GM10248 (cell line): ENCODE measurements around the gene NFAT5.

Experiments
- CTCF ChIA-PET: fragments of 300-600 bp; sonication (Branson Sonifier 250); formaldehyde crosslinking; extraction: SDS; loops from one replicate; lab custom pipeline; 2021; ENCODE audit warnings: antibody characterized with exemption; lab: Yijun Ruan, JAX
- POLR2A ChIA-PET: fragments of 350-650 bp; sonication (Branson Sonifier 250); formaldehyde crosslinking; extraction: SDS; loops from one replicate; lab custom pipeline; 2020; ENCODE audit warnings: antibody characterized with exemption; lab: Yijun Ruan, JAX
- DNase-seq: peaks from one replicate; pipeline ENCODE4 v3.0.0; 2012; ENCODE audit errors: extremely low spot score
- TF ChIP-seq, protein P1 (sequence below): IDR thresholded peaks from 2 replicates; pipeline ENCODE4 v1.5.1; 2012; ENCODE audit warnings: mild to moderate bottlenecking, low read depth; ENCODE audit errors: extremely low read depth, missing control alignments, control extremely low read depth

The NFAT5 gene

DNA sequence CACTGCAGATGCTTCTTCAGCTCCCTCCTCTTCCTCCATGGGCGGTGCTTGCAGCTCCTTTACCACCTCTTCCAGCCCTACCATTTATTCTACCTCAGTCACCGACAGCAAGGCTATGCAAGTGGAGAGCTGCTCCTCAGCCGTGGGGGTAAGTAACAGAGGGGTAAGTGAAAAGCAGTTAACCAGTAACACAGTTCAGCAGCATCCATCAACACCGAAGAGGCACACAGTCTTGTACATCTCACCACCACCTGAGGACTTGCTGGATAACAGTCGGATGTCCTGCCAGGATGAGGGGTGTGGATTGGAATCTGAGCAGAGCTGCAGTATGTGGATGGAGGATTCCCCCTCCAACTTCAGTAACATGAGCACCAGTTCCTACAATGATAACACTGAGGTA lies 81.3 kb downstream of the NFAT5 start:
- POLR2A ChIA-PET, result no interaction called here
- DNase-seq, result no peak
- CTCF ChIA-PET, result interaction anchor here (1.2 kb wide), 1 partner anchor 36 kb away, joined by 3 read pairs; no protein-coding TSS in a partner anchor
- TF ChIP-seq, protein P1, sequence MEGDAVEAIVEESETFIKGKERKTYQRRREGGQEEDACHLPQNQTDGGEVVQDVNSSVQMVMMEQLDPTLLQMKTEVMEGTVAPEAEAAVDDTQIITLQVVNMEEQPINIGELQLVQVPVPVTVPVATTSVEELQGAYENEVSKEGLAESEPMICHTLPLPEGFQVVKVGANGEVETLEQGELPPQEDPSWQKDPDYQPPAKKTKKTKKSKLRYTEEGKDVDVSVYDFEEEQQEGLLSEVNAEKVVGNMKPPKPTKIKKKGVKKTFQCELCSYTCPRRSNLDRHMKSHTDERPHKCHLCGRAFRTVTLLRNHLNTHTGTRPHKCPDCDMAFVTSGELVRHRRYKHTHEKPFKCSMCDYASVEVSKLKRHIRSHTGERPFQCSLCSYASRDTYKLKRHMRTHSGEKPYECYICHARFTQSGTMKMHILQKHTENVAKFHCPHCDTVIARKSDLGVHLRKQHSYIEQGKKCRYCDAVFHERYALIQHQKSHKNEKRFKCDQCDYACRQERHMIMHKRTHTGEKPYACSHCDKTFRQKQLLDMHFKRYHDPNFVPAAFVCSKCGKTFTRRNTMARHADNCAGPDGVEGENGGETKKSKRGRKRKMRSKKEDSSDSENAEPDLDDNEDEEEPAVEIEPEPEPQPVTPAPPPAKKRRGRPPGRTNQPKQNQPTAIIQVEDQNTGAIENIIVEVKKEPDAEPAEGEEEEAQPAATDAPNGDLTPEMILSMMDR, result no peak

DNA sequence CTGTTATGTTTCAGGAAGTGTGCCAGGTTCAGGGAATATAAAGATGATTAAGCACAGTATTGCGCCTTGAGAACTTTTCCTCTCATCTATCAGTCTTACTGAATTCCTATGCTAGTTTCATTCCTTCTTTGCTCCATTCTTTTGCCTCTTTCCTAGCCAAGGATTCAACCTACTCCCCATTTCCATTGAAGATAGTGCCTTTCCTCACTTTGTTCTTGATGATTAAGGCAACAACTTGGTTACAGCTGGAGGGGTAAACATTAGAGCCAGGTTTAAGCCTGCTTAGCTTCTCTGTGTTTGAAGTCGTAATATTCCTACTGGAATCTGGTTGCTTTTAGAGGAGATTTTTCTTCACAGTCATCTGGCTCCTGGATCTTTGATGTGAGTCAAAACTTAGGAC lies 85.5 kb downstream of the NFAT5 start:
- POLR2A ChIA-PET, result no interaction called here
- no peak for DNase-seq
- CTCF ChIA-PET, result interaction anchor here (0.8 kb wide), 1 partner anchor 58 kb away, joined by 3 read pairs; no protein-coding TSS in a partner anchor
- TF ChIP-seq, protein P1, result no peak

DNA sequence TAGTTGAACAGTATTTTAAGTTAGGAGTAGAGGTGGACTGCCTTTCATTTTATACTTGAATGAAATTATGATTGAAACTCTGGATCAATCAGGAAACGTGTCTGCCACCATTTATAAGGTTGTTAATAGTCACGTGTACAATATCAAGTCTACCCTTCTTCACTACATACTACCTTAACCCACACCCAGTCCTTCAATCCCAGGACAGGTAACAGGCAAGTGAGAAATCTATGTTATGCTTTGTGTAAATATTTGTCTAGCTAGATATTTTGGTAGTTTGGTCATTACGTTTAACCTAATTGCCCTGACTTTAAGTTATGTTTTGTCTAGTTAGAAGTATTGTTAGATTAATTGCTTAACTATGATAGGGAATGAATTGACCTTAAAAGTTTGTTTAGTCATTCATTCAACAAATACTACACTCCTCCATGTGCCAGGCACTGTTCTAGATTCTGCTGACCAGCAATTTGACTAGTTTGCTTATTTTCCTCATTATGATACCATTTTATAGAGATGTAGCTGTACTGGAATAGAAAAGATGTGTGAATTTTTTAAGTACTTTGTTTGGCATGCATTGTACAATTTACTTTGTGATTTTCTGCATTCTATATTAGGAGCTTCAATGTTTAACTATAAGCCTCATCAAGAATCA lies 88.6 kb downstream of the NFAT5 start:
- POLR2A ChIA-PET, result no interaction called here
- CTCF ChIA-PET, result interaction anchor here (1.2 kb wide), 2 partner anchors 19 to 55 kb away, joined by 3 to 4 read pairs; no protein-coding TSS in a partner anchor
- DNase-seq, result no peak
- TF ChIP-seq, protein P1, result no peak

DNA sequence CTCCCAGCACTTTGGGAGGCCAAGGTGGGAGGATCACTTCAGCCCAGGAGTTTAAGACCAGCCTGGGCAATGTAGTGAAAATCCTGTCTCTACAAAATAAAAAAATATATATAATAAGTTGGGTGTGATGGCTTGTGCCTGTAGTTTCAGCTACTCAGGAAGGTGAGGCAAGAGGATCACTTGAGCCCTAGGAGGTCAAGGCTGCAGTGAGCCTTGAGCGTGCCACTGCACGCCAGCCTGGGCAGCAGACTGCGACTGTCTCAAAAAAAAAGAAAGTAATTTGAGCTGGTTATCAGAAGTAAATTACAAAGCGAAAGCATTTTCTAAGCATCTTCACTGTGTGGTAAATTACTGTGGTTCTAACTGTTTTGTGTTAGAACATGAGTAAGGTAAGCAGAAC lies 94.4 kb downstream of the NFAT5 start:
- POLR2A ChIA-PET, result no interaction called here
- DNase-seq, result no peak
- CTCF ChIA-PET, result interaction anchor here (1.4 kb wide), 1 partner anchor 11 kb away, joined by 3 read pairs; no protein-coding TSS in a partner anchor

DNA sequence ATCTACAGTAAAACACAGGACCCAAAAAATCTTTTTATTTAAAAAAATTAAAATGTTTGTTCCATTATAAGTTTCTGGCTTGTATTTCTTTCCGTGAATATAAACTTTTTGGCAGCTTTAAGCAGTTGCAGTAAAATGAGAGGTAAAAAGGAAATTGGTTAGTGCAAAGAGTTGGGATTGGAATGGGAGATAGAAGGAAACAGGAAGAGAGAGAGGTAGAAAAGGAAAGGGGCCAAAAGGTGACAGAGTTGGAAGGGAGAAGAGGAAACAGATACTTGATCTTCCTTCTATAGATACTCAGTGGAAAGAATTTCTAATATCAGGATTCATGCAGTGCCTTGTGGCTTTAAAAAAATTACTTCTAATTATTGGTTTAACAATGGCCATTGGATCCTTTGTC lies 97.1 kb downstream of the NFAT5 start:
- DNase-seq, result no peak
- ChIA-PET CTCF (interaction anchor here (0.9 kb wide), 1 partner anchor 266 kb away, joined by 3 read pairs; no protein-coding TSS in a partner anchor), POLR2A (no interaction called here)
- TF ChIP-seq, protein P1, result no peak

More for the DNA sequence above, 94.4 kb downstream of the NFAT5 start:
- TF ChIP-seq, protein P1, result no peak

DNA sequence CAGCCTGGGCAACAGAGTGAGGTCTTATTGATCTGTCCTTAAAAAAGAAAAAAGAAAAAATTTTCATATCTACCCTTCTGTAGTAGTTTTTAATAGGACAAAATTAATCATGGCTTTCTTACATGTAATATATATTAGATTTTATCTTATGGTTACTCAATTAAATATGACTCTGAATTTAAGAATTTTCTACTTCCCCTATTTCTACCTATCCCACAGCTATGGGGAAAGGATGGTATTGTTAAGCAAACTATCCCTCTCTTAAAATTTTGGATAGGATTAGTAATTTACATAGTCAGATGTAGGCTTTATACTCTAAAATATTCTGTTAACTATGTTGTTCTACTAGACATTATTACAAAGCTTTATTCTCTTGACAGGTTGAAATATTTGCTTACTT lies 98.1 kb downstream of the NFAT5 start:
- POLR2A ChIA-PET, result no interaction called here
- DNase-seq, result no peak
- TF ChIP-seq, protein P1, result no peak
- CTCF ChIA-PET, result no interaction called here
